ENCODE data around the gene RASAL2.
A peak's percentile ranks its signal among the peaks of the same experiment; 100 is the strongest.

The RASAL2 gene

GRCh38 chr1:178452013-178452412, 358.1 kb downstream of the RASAL2 start:
- DNase-seq (ENCODE audit: low read depth in 2 of 2): no peak

GRCh38 chr1:178456472-178456871, 362.6 kb downstream of the RASAL2 start:
- DNase-seq (ENCODE audit: low read depth in 2 of 2): no peak

DNA sequence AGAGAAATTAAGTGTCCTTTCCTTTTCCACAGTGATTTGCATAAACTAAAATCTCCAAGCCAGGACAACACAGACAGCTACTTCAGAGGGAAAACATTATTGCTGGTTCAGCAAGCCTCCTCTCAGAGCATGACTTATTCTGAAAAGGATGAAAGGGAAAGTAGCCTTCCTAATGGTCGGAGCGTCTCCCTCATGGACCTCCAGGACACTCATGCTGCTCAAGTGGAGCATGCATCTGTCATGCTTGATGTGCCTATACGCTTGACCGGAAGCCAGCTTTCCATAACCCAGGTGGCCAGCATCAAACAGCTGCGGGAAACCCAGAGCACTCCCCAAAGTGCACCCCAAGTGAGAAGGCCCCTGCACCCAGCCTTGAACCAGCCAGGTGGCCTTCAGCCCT, 363.7 kb downstream of the RASAL2 start:
- no peak for DNase-seq (ENCODE audit: low read depth in 2 of 2)

- DNase-seq (ENCODE audit: low read depth in 2 of 2): no peak
These were observed 364.3 kb downstream of the RASAL2 start for GRCh38 chr1:178458203-178458602.

- no peak for DNase-seq (ENCODE audit: low read depth in 2 of 2)
These were observed 367.2 kb downstream of the RASAL2 start for GRCh38 chr1:178461104-178461503.

DNA sequence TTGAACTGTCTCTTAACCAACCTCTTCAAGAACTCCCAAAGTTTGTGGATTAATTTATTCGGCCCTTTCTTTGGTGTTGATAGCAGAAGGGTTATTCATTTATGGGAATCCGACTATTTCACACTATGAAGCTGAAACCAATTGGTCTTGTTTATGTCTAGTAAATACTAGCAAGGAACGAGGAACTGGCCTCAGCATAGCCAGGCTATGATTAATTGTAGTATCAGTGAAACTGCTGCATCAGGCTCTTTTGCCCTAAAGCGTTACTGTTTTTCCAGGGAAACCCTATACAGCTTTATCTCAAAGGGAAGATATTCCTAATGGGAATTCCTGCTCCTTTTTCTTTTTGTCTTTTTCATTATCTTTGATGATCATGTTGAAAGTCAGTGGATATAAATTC, 367.8 kb downstream of the RASAL2 start:
- no peak for DNase-seq (ENCODE audit: low read depth in 2 of 2)

- DNase-seq (ENCODE audit: low read depth in 2 of 2): no peak
These were observed 370.2 kb downstream of the RASAL2 start for GRCh38 chr1:178464141-178464540.

DNA sequence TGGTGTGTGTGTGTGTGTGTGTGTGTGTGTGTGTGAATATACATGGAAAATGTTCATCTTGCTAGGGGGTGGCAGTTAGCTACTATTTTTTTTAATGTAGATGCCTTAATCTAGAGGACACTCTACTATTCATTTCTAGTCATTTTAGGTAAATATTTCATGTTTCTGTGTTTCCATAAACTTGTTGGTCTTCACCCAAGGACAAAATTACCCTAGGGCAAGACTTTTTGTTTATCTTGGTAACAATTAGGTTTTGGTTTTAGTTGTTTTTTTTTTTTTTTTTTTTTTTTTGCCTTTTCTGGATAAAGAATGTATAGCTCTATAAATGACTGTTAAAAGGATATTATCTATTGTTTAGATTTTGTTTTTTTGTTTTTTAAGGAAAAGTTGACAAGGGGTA, 370.7 kb downstream of the RASAL2 start:
- DNase-seq (ENCODE audit: low read depth in 2 of 2): no peak

DNA sequence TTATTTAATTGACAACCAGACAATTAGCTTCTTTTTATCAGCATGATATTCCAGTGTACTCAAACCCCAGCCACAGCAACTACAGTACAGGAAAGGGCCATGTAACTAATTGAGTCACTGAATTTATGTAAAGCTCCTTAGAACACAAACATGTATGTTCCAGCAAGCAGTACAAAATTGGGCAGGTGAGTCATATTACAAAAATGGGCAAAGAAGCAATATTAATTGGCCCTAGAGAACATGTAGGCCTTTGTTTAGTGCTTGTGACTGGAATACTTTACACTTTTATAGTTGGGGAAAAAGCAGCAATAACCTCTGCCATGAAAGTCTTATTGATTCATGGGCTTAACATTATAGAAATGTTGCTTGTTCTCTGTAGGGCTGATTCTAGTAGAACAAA, 371.1 kb downstream of the RASAL2 start:
- peak; percentile 36 to 38 for DNase-seq (ENCODE audit: low read depth in 2 of 2)

- no peak for DNase-seq (ENCODE audit: low read depth in 2 of 2)
These were observed 373.9 kb downstream of the RASAL2 start for GRCh38 chr1:178467837-178468236.

DNA sequence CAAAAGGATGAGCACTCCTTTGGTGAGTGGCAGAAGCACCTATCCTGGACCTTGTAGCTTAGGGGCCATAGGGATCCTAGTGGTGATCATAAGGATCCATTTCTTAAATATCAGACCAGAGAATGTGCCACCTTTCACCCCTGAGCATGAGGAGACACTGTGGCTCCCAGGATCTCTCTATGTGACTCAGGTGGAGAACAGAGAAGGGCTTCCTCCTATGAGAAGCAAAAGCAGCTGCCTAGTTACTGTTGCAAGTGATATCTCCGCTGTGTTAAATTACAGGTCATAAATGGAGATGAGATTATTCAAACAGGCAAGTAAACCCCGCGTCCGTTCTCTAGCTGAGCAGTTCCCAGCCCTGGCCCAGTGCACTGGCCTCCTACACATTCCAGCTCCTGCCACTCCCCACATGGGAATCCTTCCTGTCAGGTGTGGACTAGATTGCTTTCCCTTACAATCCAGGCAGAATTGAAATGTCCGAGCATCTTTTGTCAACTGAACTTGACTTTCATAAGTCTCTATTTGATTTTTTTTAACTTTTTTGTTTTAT, 376.6 kb downstream of the RASAL2 start:
- DNase-seq (ENCODE audit: low read depth in 2 of 2): no peak

DNA sequence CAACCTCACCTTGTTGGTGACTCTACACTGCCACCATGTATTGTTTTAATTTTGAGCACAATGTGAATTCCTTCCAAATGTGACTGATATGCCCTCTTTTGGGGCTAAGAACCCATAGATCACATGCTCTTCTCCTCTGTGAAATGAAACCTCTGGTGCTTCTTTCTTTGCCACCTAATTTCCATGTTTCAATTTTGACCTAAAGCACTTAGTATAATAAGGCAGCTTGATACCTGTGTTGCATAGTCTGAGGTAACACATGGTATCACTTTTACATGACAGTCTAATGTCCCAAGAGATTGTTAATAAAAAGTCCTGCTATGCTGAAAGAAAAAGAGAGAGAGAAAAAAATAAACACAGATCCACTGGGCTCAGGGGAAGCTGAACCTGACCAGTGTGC, 378.6 kb downstream of the RASAL2 start:
- DNase-seq (ENCODE audit: low read depth in 2 of 2): no peak

DNA sequence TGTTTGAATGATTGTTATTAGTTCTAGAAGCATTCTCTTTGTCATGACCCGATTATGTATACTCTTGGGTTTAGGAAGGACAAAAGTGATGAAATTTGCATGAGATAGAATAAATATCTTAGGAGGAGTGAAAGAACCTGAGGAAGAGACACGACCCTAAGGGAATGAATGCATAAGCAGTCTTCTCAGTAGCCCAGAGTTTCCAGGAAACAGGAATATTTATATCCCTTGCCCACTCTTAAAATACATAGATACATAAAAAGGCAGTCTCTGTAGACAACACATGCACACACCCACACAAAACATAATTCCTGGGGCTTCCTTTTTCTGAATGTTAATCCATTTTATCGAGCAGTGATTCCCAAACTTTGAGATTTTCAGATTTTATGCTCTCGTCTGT, 383.5 kb downstream of the RASAL2 start:
- DNase-seq (ENCODE audit: low read depth in 2 of 2): no peak

GRCh38 chr1:178477841-178478240, 383.9 kb downstream of the RASAL2 start:
- no peak for DNase-seq (ENCODE audit: low read depth in 2 of 2)

GRCh38 chr1:178483251-178483957, 389.5 kb downstream of the RASAL2 start:
- no peak for DNase-seq (ENCODE audit: low read depth in 2 of 2)

GRCh38 chr1:178484698-178485225, 390.9 kb downstream of the RASAL2 start:
- DNase-seq (ENCODE audit: low read depth in 2 of 2): no peak

- DNase-seq (ENCODE audit: low read depth in 2 of 2): no peak
These were observed 391.7 kb downstream of the RASAL2 start for GRCh38 chr1:178485541-178485981.

- no peak for DNase-seq (ENCODE audit: low read depth in 2 of 2)
These were observed 392.5 kb downstream of the RASAL2 start for GRCh38 chr1:178486100-178487069.

DNA sequence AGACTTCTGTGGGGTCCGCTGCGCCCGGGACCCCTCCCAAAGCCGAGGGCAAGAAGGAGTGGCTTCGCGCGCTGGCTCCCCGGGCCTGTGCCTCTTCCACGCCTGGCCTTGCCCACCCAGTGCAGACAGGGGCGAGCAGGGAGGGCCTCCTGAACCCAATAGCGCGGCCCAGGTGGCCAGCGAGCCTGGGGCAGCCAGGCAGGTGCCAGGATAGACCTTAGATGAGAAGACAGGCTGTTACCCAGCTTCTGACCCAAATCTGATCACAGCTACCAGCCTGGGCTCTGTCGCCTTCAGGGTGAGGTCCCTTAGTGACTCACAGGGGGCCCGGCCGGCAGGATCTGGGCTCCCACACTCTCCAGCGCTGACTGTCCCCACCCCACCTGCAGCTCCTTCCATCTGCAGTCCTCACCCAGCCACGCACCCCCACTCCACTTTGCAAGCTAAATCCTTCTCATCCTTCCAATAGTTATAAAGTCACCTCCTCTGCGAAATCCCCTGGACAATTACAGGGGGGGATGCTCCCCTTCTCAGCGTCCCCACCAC, 393.2 kb downstream of the RASAL2 start:
- no peak for DNase-seq (ENCODE audit: low read depth in 2 of 2)

DNA sequence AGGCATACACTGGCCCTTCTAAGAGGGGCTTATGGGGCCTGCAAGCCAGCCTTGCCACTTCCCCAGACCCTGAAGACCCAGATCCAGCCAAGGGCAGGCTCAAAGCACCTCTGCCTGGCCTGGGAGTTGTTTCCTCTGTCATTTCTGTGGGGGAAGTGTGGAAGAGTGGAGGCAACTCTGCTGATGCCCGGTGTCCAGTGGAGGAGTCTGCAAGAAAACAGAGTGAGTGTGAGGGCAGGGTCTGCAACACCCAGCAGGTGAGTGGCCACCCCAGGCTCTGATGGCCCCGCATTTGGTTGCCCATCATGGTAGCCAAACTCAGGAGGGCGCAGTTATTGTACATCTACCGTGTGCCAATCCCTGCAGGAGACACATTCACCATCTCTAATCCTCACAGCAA, 394.5 kb downstream of the RASAL2 start:
- no peak for DNase-seq (ENCODE audit: low read depth in 2 of 2)

- no peak for DNase-seq (ENCODE audit: low read depth in 2 of 2)
These were observed 395.5 kb downstream of the RASAL2 start for GRCh38 chr1:178489399-178489798.

DNA sequence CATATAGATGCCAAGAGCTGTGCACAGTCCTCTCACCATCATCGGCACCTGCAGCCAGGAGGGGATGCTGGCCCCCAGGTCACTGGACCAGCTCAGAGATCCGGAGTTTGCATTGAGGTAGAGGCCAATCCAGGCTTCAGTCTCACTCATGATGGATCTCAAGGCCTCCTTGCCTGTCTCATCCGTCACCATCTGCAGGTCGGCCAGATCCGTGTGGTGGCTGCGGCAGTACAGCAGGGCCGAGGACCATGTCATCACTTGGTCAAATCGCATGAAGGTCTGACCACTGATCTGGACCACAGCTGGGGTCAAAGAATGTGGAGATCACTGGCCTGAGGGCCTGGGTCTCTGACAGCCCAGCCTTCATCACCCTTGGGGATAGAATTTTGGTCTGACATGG, 396.2 kb downstream of the RASAL2 start:
- no peak for DNase-seq (ENCODE audit: low read depth in 2 of 2)
